Keratinocyte (primary cell): ENCODE data around the gene SLC39A10. TPM values are rescaled to one million over a fixed set of nuclear protein-coding genes. Genes with fewer than 3 reads are reported as not detected.

Experiments
- DNase-seq: peaks from one replicate; pipeline ENCODE4 v3.0.0-alpha.2; 2011; ENCODE audit warnings: low read depth, missing footprints, low spot score
- FAIRE-seq: peaks from 2 replicates; lab custom pipeline; 2011; peaks lifted over from hg19 to GRCh38; lab: Jason Lieb, UNC
- H2AFZ ChIP-seq: 2 replicates; pipeline ENCODE4 v1.6.0; 2012; ENCODE audit warnings: low read length, control low read depth, inconsistent platforms; ENCODE audit not compliant: control insufficient read depth
- H3K27ac ChIP-seq: 2 replicates; pipeline ENCODE4 v1.5.1; 2011; ENCODE audit warnings: low read length; ENCODE audit not compliant: control insufficient read depth, insufficient read depth
- H3K27me3 ChIP-seq: 3 replicates; pipeline ENCODE4 v1.6.0; 2011; ENCODE audit warnings: low read length; ENCODE audit not compliant: control insufficient read depth, insufficient read depth; ENCODE audit errors: extremely low read depth
- H3K36me3 ChIP-seq, 2 experiments: 2 replicates in 1 of 2; 3 replicates in 1 of 2; pipeline ENCODE4 v1.5.1; 2011; ENCODE audit warnings: low read length in 2 of 2, mild to moderate bottlenecking in 1 of 2; ENCODE audit not compliant: control insufficient read depth in 2 of 2, insufficient read depth in 2 of 2; ENCODE audit errors: extremely low read depth in 1 of 2
- H3K4me1 ChIP-seq: 3 replicates; pipeline ENCODE4 v1.5.1; 2011; ENCODE audit warnings: low read length; ENCODE audit not compliant: control insufficient read depth, insufficient read depth; ENCODE audit errors: extremely low read depth
- H3K4me2 ChIP-seq: 3 replicates; pipeline ENCODE4 v1.6.0; 2011; ENCODE audit warnings: low read depth, low read length; ENCODE audit not compliant: control insufficient read depth, insufficient read depth; ENCODE audit errors: extremely low read depth
- H3K4me3 ChIP-seq, 3 experiments: fragments of 200-600 bp in 1 of 3; sonication (generic) in 1 of 3; 2 replicates in 2 of 3; 3 replicates in 1 of 3; pipeline ENCODE4 v1.5.1; 2011 to 2016; ENCODE audit warnings: low read length in 3 of 3, mild to moderate bottlenecking in 3 of 3, control low read depth in 2 of 3, inconsistent platforms in 1 of 3, low read depth in 1 of 3, mixed read lengths in 1 of 3, mixed run types in 1 of 3, moderate library complexity in 1 of 3; ENCODE audit not compliant: control insufficient read depth in 2 of 3, insufficient read depth in 2 of 3; ENCODE audit errors: extremely low read depth in 1 of 3
- H3K79me2 ChIP-seq: 2 replicates; pipeline ENCODE4 v1.6.0; 2012; ENCODE audit warnings: low read length; ENCODE audit not compliant: control insufficient read depth, insufficient read depth
- H3K9ac ChIP-seq: 3 replicates; pipeline ENCODE4 v1.6.0; 2011; ENCODE audit warnings: low read length; ENCODE audit not compliant: control insufficient read depth, insufficient read depth; ENCODE audit errors: extremely low read depth
- H3K9me1 ChIP-seq: 3 replicates; pipeline ENCODE4 v1.6.0; 2011; ENCODE audit warnings: low read length; ENCODE audit not compliant: control insufficient read depth, insufficient read depth; ENCODE audit errors: extremely low read depth
- H3K9me3 ChIP-seq: 2 replicates; pipeline ENCODE4 v1.5.1; 2012; ENCODE audit warnings: low read depth, low read length; ENCODE audit not compliant: control insufficient read depth
- H4K20me1 ChIP-seq: 3 replicates; pipeline ENCODE4 v1.6.0; 2011; ENCODE audit warnings: low read length; ENCODE audit not compliant: control insufficient read depth, insufficient read depth; ENCODE audit errors: extremely low read depth
- CTCF ChIP-seq, 3 experiments: IDR thresholded peaks in 1 of 3; conservative IDR thresholded peaks in 1 of 3; optimal IDR thresholded peaks in 1 of 3; 2 replicates in 2 of 3; 3 replicates in 1 of 3; pipeline versions ENCODE3 to v1.5.1; 2011; ENCODE audit warnings: low read length in 3 of 3, mild to moderate bottlenecking in 3 of 3, moderate library complexity in 2 of 3, control low read depth in 1 of 3, inconsistent platforms in 1 of 3; ENCODE audit not compliant: insufficient read depth in 2 of 3; ENCODE audit errors: extremely low read depth in 1 of 3
- EZH2 ChIP-seq: IDR thresholded peaks from one replicate; pipeline ENCODE4 v1.6.1; 2012; ENCODE audit warnings: inconsistent platforms, mild to moderate bottlenecking, low read length, moderate library complexity
- dilution Hi-C: fragments of 300-500 bp; cut with MboI; formaldehyde crosslinking; loops from one replicate; pipeline ENCODE4 v1.7.0; 2020; ENCODE audit warnings: low sequenced_read_pairs; ENCODE audit not compliant: extremely low pct_ligation_motif_present
- polyA plus RNA-seq, 5 experiments: library from polyadenylated mRNA; depleted of rRNA in 3 of 5; stranded (reverse) in 3 of 5; stranded (forward) in 1 of 5; unstranded in 1 of 5; fragments of >200 nt; gene quantifications; 1 replicate in 1 of 5; 2 replicates in 3 of 5; 3 replicates in 1 of 5; pipeline versions ENCODE4 v1.2.1 to v1.2.3, GENCODE V29; 2011 to 2012; ENCODE audit warnings: missing spikeins in 2 of 5, low read depth in 1 of 5, low replicate concordance in 1 of 5

The SLC39A10 gene
- polyA plus RNA-seq, 1 donor (not counting 4 experiments of a cell fraction or from before 2014, with no cell fraction given): 19.4 TPM

- dilution Hi-C loops: no loop called here
- no peaks in the 10 kb centered on the region for H3K36me3 ChIP-seq
- H3K27me3 ChIP-seq: no peaks in the 10 kb centered on the region
- H3K9me1 ChIP-seq: no peaks in the 10 kb centered on the region
- peaks cover 11% of the 10 kb centered on the region for H3K4me1 ChIP-seq
- H3K9ac ChIP-seq: no peak overlapping the region
- H3K4me3 ChIP-seq: no peak overlapping the region
- H3K27ac ChIP-seq: no peak overlapping the region
- FAIRE-seq (no peak), DNase-seq (no peak)
- no peaks in the 10 kb centered on the region for H3K79me2 ChIP-seq
- H3K9me3 ChIP-seq: no peaks in the 10 kb centered on the region
- TF ChIP-seq CTCF (optimal IDR thresholded peaks at IDR 0.05 in 1 of 3, IDR thresholded peaks at IDR 0.05 in 1 of 3, conservative IDR thresholded peaks at IDR 0.05 in 1 of 3; ENCODE audit: extremely low read depth in 1 of 3, insufficient read depth in 2 of 3, low read length in 3 of 3) (no peak), EZH2 (no peak)
- H4K20me1 ChIP-seq: no peaks in the 10 kb centered on the region
- H3K4me2 ChIP-seq: no peak overlapping the region
- no peak overlapping the region for H2AFZ ChIP-seq
Measured at GRCh38 chr2:195651046-195651445, 6.0 kb upstream of the SLC39A10 start.

DNA sequence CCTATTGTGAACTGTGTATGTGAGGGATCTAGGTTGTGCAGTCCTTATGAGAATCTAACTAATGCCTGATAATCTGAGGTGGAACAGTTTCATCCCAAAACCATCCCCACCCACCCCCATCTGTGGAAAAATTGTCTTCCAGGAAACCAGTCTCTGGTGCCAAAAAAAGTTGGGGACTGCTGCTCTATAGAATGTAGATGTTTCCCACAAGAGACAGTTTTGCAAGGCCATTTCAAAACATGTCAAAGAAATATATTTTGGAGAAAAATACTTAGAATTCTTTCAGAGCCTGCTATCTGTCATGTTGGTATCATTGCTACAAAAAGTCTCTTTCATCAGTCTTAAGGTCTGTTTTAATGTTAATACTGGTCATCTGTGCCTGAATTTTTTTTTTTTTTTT lies 4.1 kb upstream of the SLC39A10 start:
- H3K4me1 ChIP-seq: peaks cover 12% of the 10 kb centered on the region
- H3K9ac ChIP-seq: no peak overlapping the region
- no peaks in the 10 kb centered on the region for H3K9me1 ChIP-seq
- H3K4me3 ChIP-seq: no peak overlapping the region
- peaks cover 8% of the 10 kb centered on the region for H3K79me2 ChIP-seq
- H4K20me1 ChIP-seq: no peaks in the 10 kb centered on the region
- TF ChIP-seq CTCF (optimal IDR thresholded peaks at IDR 0.05 in 1 of 3, IDR thresholded peaks at IDR 0.05 in 1 of 3, conservative IDR thresholded peaks at IDR 0.05 in 1 of 3; ENCODE audit: extremely low read depth in 1 of 3, insufficient read depth in 2 of 3, low read length in 3 of 3) (no peak), EZH2 (no peak)
- no peaks in the 10 kb centered on the region for H3K9me3 ChIP-seq
- DNase-seq: no peak
- no peak overlapping the region for H3K27ac ChIP-seq
- H3K27me3 ChIP-seq: no peaks in the 10 kb centered on the region
- no peak overlapping the region for H2AFZ ChIP-seq
- dilution Hi-C loops: no loop called here
- no peak overlapping the region for H3K4me2 ChIP-seq
- no peak for FAIRE-seq
- H3K36me3 ChIP-seq: no peaks in the 10 kb centered on the region
